Cardiac septum (tissue), 1 donor: ENCODE data around the gene GPAT3. TPM values are rescaled to one million over a fixed set of nuclear protein-coding genes. Genes with fewer than 3 reads are reported as not detected.

Experiments
- DNase-seq: peaks from one replicate; pipeline ENCODE4 v3.0.0-alpha.2; 2020; ENCODE audit warnings: low spot score
- intact Hi-C: fragments of 100-400 bp; cut with DNase I; formaldehyde crosslinking; loops from one replicate; pipeline ENCODE4 v1.14.0; 2022
- total RNA-seq: library from RNA; stranded (reverse); fragmentation: NEBNext Ultra II Directional; extraction: Animal tissue kit (Norgen Biotek cat#: 25700); gene quantifications from one replicate; pipeline ENCODE4 v1.2.1, GENCODE V29; 2021
- donor health status: DM: no; HTN: no; CAD: no.

The GPAT3 gene
- total RNA-seq, 1 donor from 2014 or later, result 38.5 TPM

DNA sequence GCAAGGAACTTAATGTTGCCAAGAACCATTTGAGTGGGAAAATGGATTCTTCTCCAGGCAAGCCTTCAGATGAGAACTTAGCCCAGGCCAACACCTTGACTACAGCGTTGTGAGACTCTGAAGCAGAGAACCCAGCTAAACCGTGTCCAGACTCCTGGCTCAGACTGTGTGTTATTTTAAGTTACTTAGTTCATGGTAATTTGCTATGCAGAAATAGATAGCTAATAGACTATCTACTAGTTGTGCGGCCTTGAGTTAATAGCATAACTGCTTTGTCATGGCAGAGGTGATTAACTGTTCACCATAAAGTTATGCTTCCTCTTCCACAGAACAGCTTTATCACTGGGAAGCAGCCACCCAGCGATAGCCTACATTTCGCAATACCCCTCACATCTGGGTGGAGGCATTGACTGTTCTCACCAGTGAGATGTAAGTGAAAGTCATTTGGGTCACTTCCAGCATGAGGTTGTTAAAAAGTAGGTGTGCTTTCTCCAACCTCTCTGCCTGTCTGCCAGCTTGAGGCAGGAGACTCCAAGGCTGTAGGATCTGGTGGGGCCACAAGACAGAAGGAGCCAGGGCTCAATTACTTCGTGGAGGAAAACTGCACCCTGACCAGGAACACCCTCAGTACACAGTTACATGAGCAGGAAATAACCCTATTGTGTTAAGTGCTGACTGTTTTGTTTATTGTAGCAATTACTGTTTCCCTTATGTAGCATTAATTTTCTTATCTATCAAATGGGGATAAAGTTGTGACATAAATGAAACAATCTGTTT is 94.2 kb downstream of the GPAT3 start:
- intact Hi-C loops, result loop anchor here (5.0 kb wide), 1 partner anchor 48 kb away; no protein-coding TSS in a partner anchor
- DNase-seq, result peak; percentile 84

DNA sequence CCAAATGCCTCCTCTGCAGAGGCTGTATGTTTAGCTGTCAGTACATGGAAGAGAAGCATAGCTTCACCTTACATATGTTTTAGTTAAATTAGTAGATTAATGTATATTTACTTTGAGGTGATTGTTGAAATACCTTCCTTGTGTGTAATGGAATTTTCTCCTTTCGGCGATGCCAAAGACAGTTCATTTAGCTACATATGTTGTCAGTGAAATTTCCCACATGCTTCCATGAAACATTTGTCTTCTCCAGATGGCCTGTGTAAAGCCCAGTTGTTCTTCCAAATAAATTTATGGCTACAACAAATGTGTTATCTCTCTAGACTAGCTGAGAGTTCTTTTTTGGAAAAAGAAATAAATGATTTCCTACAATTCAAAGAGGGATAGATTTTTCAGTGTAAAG is 95.2 kb downstream of the GPAT3 start:
- intact Hi-C loops, result loop anchor here (5.0 kb wide), 1 partner anchor 49 kb away; no protein-coding TSS in a partner anchor
- no peak for DNase-seq

DNA sequence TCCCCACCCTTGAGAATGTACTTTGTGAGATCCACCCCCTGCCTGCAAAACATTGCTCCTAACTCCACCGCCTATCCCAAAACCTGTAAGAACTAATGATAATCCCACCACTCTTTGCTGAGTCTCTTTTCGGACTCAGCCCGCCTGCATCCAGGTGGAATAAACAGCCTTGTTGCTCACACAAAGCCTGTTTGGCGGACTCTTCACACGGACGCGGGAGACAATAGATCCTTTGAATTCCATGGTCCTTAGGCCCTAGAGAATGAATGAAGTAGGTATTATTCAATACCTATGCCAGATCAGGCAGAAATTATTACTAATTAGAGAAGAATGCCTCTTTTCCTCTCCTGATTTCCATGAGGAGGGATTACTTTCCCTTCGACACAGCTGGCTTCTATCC is 101.0 kb downstream of the GPAT3 start:
- no peak for DNase-seq
- intact Hi-C loops, result no loop called here

DNA sequence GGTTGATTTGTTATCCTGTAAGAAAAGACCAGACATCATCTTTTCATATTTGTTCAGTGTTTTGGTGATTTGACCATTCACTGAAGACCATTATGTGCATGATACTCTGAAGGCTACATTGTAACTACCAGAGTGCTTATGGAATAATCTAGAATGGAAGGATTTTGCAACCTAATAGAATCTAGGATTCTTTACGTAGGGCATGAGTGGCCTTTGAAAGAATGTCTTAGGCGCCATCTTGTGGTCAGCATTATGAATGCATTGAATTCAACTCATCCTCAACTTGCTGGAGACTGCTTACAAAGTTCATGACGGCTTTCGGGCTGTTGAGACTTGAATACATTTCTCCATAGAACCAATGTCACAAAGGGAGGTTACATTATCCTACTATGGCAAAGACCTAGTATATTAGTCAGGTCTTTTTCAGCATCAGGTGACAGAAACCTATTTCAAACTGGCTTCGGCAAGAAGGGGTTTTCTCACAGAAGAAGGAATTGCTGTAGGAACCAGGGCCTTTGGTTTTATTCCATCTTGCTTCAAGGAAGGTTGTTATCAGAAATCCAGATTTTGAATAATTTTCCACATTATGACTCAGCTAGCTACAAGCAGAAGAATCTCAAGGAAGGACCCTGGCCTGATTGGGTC is 104.1 kb downstream of the GPAT3 start:
- intact Hi-C loops, result loop anchor here (1.0 to 10.0 kb wide), 2 partner anchors 131 to 325 kb away; no protein-coding TSS in a partner anchor
- no peak for DNase-seq

DNA sequence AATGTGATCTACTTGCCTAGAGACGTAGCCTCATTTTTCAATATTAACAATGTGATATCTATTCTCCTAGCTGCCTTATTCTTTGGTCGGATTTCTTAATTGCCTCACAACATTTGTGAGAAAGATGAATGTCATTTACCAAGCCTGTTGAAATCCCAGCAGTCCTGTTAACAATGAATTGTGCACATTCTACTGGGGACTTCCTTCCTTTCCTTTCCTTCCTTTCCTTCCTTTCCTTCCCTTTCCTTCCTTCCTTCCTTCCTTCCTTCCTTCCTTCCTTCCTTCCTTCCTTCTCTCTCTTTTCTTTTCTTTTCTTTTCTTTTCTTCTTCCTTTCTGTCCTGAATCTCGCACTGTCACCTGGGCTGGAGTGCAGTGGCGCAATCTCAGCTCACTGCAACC is 107.1 kb downstream of the GPAT3 start:
- intact Hi-C loops, result loop anchor here (10.0 kb wide), 1 partner anchor 322 kb away; no protein-coding TSS in a partner anchor
- DNase-seq, result no peak

DNA sequence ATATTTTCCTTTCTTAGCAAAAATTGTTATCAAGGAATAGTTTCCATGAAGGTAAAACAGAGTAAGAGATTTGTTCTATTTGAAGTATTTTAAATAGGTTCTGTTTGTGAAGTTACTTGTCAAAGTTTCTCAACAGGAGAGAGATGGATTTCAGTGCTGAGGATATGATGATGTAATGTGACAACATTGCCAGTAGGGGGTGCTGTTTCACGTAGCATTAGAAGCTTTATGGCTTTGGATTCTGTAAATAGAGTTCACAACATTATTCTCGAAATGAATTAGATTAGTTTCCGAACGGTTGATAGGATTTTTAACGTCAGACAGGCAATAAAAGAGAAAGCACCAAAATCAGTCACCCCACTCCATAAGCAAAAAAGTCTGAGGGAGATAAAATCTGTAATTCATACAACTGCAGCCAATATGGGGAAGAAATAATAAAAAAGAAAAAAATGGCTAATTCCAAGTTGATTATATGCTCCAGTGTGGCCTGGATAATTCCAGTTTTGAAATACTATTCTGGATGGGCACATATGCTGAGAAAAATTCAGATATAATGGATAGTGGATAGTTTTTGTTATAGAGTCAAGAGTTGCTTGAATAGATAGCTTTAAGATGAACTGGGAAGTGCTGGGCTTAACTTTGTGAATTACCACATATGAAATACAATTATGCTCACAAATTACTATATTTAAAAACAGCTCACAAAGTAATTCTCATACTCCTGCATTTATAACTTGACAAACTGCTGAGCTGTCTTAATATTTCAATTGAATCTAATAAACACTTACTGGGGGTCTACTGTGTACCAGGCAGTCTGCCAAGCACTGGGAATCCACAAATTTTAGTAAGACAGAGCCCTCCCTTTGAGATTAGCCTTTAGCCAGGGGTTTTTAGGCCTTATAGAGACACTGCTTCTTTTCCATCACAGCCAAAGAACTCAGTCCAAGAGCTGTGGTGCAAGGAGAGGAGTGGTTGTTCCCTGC is 109.1 kb downstream of the GPAT3 start:
- intact Hi-C loops, result loop anchor here (5.0 to 10.0 kb wide), 2 partner anchors 320 to 857 kb away; no protein-coding TSS in a partner anchor
- DNase-seq, result no peak

DNA sequence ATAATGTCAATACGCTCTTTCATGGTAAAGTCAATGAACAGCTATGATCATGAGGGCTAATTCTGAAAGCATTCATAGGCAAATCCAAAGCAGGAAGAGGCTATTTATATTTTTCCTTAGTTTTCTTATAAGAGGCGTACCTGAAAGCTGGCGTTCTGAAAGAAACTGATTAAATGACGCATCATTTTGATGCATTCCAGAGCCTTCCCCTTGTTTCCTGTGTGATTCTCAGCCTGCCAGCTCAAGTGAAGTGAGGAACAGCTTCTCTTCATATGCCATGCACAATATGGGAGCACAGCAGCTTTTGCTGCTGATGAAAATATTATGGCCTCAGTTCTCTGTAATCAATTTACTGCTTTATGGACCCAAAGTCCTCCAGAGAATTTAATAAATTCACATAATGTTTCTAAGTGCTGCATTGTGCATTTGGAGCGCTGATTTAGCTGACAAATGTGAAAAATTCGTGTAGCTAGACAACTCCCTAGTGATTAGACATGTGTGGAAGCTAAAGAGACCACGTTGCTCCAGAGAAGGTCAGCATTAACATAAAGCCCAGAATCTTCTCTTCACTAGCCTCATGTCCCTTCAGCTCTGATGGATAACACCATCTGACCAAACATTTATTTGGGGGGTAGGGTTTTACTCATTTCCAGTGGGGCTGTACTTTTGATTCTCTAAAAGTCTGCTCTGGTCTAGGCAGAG is 110.8 kb downstream of the GPAT3 start:
- intact Hi-C loops, result loop anchor here (5.0 to 10.0 kb wide), 2 partner anchors 318 to 856 kb away; no protein-coding TSS in a partner anchor

DNA sequence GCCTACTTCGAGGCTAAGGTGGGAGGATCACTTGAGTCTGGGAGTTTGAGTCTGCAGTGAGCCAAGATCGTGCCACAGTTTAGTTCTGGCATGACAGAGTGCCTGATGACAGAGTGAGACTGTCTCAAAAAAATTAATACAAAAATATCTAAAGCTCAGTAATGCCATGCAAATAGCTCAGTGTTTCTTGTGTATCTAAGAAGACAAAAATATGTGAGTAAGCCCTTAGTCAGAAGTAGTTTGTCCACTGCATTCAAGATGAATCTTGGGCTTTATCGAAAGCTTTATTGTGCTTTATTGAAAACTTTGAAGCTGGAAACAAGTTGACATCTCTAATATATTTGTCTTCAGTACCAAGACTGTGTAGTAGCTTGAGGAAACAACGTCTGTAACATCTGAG is 115.9 kb downstream of the GPAT3 start:
- DNase-seq, result no peak
- intact Hi-C loops, result loop anchor here (10.0 kb wide), 1 partner anchor 193 kb away; no protein-coding TSS in a partner anchor

More for the DNA sequence above, 110.8 kb downstream of the GPAT3 start:
- no peak for DNase-seq

Other genes with a start within 250 kb of the GPAT3 start
- 0.97 TPM for gene HPSE, start 201.3 kb upstream of the GPAT3 start, total RNA-seq
- gene HELQ, start 80.3 kb upstream of the GPAT3 start, total RNA-seq, result 11.1 TPM
- 39.1 TPM for gene MRPS18C, start 80.0 kb upstream of the GPAT3 start, total RNA-seq
- gene ABRAXAS1, start 51.0 kb upstream of the GPAT3 start, total RNA-seq, result 6.4 TPM